Measurements from ENCODE around the gene NFKBIE.
A peak's percentile ranks its signal among the peaks of the same experiment; 100 is the strongest.

Gene NFKBIE

DNA sequence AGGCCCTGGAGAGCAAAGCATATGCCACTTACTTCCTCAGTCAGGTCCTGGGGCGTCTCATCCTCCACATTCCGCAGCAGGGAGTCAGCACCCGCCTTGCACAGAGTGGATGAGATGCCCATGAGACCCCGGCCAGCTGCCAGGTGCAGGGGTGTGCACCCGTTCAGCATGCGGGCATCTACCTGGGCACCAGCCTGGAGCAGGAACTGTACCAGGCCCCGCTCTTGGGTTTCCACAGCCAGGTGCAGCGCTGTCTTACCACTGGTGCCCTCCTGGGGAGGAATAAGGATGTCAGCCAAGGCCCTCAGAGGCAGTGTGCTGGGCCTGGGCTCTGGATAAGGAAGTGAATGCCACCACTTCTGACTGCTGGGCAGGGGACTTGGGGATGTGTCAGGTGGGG lies 5.3 kb downstream of the NFKBIE start:
- no peak for DNase-seq (ENCODE audit: low read depth, low spot score)
- TF ChIP-seq, protein P1, sequence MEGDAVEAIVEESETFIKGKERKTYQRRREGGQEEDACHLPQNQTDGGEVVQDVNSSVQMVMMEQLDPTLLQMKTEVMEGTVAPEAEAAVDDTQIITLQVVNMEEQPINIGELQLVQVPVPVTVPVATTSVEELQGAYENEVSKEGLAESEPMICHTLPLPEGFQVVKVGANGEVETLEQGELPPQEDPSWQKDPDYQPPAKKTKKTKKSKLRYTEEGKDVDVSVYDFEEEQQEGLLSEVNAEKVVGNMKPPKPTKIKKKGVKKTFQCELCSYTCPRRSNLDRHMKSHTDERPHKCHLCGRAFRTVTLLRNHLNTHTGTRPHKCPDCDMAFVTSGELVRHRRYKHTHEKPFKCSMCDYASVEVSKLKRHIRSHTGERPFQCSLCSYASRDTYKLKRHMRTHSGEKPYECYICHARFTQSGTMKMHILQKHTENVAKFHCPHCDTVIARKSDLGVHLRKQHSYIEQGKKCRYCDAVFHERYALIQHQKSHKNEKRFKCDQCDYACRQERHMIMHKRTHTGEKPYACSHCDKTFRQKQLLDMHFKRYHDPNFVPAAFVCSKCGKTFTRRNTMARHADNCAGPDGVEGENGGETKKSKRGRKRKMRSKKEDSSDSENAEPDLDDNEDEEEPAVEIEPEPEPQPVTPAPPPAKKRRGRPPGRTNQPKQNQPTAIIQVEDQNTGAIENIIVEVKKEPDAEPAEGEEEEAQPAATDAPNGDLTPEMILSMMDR (IDR thresholded peaks at IDR 0.05; ENCODE audit: insufficient read depth, low read length, missing control alignments), result no peak
- ChIA-PET POLR2A (no interaction called here), CTCF (interaction anchor here (1.0 kb wide), 1 partner anchor 87 kb away, joined by 3 read pairs; no protein-coding TSS in a partner anchor)
- H3K4me3 ChIP-seq (ENCODE audit: low read depth, low read length), result no peak overlapping the region

DNA sequence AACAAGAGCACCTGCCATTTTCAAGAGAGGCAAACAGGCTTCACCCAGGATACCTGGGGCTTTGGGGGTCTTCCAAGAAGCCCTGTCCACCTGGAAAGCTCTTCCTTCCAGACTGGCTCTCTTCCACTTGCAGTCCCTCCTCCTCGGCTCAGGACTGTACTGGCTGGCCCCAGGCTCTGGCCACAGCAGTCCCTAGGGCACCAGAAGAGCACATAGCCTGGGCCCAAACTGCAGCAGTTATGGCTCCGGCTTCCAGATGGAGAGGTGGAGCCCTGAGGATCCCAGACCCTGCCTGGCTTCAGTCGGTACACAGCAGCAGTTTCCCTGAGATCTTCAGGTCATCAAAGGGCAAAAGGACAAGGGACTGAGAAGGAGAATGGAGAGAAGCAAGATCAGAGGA lies 6.4 kb downstream of the NFKBIE start:
- POLR2A ChIA-PET, result no interaction called here
- H3K4me3 ChIP-seq (ENCODE audit: low read depth, low read length), result no peak overlapping the region
- TF ChIP-seq, protein P1 (IDR thresholded peaks at IDR 0.05; ENCODE audit: insufficient read depth, low read length, missing control alignments), result no peak
- no peak for DNase-seq (ENCODE audit: low read depth, low spot score)
- CTCF ChIA-PET, result interaction anchor here (1.0 to 4.3 kb wide), 5 partner anchors 10 to 86 kb away, joined by 3 to 54 read pairs (median 3); partner anchors contain the start of gene TMEM151B

DNA sequence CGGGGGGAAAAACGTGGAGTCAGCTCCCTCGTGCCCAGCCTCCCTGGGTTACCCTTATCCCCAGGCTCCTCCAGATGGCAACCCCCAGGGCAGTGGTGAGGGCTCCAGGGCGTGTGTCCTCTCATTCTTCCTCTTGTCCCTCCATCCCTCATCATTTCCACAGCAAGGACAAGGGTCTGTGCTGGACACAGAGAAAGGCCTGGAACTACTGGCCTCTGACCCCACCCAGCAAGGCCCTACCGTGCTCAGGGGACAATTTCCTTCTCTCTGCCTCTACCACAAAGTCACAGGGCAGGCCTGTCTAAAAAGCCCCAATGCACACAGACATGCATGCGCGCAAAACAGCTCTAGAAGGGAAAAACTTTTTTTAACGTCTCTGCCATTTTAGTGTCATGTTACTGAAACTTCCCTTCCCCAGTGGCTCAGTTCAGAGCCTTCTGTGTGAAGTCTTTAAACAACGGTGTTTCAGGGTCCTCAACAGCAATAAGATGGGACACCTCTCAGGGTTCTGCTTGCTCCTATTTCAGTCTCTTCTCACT lies 7.0 kb downstream of the NFKBIE start:
- CTCF ChIA-PET, result interaction anchor here (1.0 to 4.3 kb wide), 4 partner anchors 10 to 78 kb away, joined by 3 to 54 read pairs (median 3); partner anchors contain the start of gene TMEM151B
- POLR2A ChIA-PET, result no interaction called here
- no peak overlapping the region for H3K4me3 ChIP-seq (ENCODE audit: low read depth, low read length)

DNA sequence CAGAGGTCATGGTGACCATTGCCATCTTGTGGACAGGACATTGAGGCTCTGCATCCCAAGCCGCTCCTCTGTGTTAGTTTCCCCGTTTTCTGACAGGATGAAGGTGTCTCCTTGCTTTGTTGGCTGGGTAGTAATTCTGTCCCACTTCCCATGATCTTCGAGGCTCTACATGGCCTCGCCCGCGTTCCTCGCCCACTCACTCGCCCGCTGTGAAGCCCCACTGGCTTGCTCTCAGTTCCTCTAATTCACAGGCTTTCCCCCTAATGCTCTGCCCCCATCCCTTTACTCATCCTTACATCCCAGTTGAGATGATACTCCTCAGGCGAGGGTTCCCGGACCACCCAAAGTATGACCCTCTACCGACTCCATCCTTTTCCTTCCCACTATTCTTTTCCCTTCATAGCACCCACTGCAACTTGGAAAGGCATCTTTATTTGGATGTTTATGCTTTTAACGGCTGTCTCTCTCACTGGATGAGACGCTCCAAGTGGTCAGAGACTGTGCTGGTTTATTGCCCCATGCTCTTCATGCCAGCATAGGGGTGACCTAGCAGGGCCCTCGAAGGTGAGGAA lies 7.5 kb downstream of the NFKBIE start:
- H3K4me3 ChIP-seq (ENCODE audit: low read depth, low read length), result peak overlapping the region; percentile 88
- ChIA-PET CTCF (interaction anchor here (1.0 to 4.3 kb wide), 7 partner anchors 11 to 94 kb away, joined by 3 to 54 read pairs (median 3); partner anchors contain the start of genes HSP90AB1 and TMEM151B), POLR2A (interaction anchor here (3.4 kb wide), 1 partner anchor 11 kb away, joined by 109 read pairs; the partner anchor contains the start of gene HSP90AB1)
- no peak for DNase-seq (ENCODE audit: low read depth, low spot score)
- TF ChIP-seq, protein P1 (IDR thresholded peaks at IDR 0.05; ENCODE audit: insufficient read depth, low read length, missing control alignments), result no peak

More for the DNA sequence above, 7.0 kb downstream of the NFKBIE start:
- DNase-seq (ENCODE audit: low read depth, low spot score), result no peak
- TF ChIP-seq, protein P1 (IDR thresholded peaks at IDR 0.05; ENCODE audit: insufficient read depth, low read length, missing control alignments), result no peak

DNA sequence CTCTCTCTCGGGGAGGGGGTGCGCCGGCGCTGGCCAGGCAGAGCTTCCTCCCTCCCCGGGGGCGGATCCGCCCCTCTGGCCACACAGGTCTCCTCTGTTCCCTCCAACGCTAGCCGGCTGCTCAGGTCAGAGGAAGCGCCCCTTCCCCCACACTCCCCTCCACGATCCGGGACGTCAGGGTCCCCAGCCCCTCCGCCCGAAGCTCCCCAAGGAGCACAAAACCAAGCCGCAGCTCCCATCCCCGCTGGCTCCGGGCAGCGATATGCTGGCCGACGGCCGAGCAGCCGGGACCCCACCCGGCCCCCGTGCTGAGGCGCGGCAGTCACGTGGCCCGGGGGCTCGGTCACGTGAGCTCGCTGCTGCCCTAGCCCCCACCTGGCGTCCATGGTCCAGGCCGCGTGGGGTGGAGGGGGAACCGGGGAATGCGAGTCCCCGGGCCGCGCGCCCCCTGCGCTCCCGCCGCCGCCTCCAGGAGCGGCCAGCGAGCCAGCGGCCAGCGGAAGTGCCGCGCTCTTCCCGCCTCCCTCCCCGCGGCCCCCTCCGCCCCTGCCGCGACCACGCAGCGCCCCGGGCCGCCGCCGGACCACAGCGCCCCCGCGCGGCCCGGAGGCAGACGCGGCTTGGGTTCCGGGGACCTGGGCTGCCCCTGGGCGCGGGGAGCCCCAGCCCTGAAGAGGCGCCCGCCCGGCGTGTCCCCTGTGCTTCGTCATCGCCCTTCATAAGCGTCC lies 8.2 kb downstream of the NFKBIE start, which contains the start of gene SLC35B2:
SLC35B2 (minus strand) TSS at position 504 of the 728 bp plus-strand sequence; CDS start at position 386, 118 bp downstream.
- H3K4me3 ChIP-seq (ENCODE audit: low read depth, low read length), result peak within 1 kb of the TSS; percentile 88
- ChIA-PET CTCF (interaction anchor here (0.5 to 7.4 kb wide), 24 partner anchors 10 to 159 kb away, joined by 3 to 73 read pairs (median 4); partner anchors contain the start of genes AARS2, CAPN11, HSP90AB1 and TMEM151B), POLR2A (interaction anchor here (0.7 to 3.4 kb wide), 3 partner anchors 10 to 84 kb away, joined by 3 to 109 read pairs (median 3); partner anchors contain the start of gene HSP90AB1)
- TF ChIP-seq, protein P1 (IDR thresholded peaks at IDR 0.05; ENCODE audit: insufficient read depth, low read length, missing control alignments), result peak; percentile 54
- no peak for DNase-seq (ENCODE audit: low read depth, low spot score)
